HG03439 (cell line): ENCODE results near the gene PHF12.

Experiments used
- ATAC-seq: cut with Tn5 transposase; IDR thresholded peaks from one replicate; pipeline ENCODE4 v1.9.1; 2021; ENCODE audit warnings: mild to moderate bottlenecking, moderate library complexity; ENCODE audit not compliant: unreplicated experiment

Gene PHF12

DNA sequence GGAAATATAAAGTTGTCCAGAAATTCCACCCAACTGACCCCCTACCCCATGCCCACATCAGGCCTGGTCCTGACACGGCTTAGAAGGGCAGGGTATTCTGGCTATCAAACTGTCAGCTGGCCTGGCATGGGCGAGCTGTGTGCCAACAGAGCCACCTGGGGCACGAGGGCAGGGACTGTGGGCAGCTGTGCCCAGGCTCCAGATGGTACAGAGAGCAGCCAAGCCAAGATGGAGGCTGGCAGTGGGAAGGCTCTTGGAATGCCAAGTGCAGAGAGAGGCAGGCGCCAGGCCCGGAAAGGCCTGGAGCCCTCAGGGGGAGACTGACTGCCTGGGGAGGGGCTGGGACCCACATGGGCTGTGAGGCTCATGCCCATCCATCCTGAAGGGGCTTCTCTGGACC lies 24.3 kb upstream of the PHF12 start:
- ATAC-seq, result no peak

DNA sequence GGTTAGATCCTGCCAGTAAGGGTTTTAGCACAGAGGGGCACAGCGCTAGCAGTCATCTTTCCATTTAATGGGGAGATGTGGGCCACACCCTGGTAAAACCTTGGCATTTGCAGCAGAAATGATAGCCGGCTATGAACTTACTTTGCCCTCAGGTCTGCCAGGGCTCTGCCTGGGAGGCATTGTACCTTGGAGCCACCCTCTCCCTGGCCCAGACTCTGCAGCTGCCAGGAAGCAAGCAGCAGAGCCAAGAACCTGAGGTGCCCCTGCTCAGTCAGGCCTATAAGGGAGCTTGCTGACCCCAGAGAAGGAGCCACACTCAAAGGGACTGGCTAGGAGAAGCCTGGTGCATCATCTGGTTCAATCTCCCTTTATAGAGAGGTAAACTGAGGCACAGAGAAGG lies 23.7 kb upstream of the PHF12 start:
- no peak for ATAC-seq

DNA sequence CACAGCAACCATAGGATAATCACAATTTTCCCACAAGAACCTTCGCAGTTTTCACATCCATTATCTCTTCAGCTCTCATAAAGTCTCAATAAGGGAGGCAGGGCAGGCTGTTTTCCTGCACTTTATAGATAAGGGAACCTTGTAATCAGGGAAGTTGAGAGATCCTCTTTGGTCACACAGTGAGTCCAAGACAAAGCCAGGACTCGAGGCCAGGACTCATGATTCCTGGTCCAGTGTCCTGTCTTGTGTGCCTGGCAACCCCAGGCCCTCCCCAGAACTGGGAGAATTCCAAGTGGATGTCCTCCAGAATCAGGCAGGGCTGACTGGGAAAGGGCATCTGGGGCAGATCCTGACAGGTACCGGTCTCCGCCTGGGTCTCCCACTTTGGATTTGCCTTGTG lies 23.1 kb upstream of the PHF12 start:
- no peak for ATAC-seq

DNA sequence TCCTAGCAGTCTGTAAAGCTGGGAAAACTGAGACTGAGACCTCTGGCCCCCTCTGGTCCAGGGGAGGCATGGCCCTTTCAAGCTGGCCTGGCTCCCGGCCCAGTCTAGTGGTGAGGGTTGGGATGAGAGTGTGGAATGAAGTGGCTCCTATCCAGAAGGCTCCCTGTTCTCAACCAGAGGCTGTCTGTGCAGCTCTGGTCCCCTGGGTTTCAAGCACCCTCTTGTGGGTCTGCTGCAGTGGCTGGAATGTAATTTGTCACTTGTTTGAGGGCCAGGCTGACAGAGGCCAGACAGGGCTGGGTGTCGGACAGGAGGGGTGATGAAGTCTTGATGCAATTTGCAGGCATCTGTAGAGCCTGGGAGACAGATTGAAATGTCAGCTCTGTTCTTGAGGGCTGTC lies 22.1 kb upstream of the PHF12 start:
- no peak for ATAC-seq

DNA sequence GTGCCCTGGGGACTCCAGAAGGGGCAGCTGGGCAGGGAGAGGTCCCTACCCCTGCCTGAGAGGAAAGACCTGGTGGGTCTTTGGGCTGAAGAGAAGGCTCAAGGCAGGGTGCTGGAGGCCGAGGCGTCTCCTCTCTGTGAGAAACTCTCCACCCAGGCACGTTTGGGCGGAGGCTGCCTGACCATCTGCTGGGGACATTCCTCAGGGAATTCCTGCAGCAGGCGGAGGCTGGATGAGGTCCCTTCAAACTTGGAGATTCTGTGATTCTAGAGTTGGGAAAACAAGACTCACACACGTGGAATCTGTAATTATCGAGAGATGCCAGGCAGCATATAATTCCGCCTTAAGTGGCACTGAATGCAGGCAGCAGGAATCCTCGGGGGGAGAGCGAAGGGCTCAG lies 21.1 kb upstream of the PHF12 start:
- no peak for ATAC-seq

DNA sequence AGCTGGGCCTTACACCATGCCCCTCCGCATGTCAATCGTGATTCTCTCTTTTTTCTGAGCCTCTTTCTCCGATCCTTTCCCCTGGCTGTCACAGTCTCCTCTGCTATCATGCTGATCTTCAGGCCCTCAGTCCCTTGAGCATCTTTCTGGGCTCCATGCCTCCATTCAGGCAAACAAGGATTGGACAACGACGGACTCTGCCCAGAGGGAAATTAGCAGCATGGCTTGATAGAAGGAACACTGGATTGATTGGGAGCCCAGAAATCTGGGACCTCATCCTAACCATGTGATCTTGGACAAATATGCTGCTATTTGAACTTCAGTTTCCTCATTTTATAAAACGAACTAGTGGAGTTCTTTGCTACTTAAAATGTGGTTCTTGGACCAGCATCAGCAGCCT lies 19.6 kb upstream of the PHF12 start:
- no peak for ATAC-seq

DNA sequence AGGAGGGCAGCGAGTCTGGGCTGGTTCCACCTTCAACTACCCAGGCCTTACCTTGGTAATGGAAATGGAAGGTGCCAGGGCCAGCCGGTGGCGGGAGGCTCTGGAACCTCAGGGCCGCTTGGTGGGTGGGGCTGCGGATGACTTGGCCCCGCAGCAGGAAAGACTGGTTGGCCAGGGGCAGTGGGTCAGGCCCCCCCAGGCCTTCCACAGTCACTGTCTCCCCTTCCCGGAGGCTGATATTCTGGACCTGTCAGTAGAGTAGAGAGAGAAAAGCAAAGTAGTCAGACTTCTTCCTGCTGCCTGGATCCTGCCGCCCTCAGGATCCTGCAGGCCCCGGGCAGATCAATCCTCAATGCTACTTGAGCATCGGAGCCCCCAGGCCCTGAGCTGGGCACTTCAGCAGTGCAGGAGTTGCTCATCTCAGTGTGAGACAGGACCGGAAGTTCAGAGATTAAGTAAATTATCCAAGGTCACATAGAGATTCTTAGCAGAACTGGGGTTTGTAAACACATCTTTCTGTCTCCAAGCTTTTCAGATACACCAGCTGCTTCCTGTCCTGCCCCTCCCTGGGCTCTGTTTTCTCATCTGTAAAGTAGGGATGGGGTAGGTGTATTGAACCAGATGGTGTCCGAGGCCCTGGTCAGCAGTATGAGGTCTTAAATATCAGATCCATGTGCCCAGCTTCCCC lies 18.5 kb upstream of the PHF12 start:
- ATAC-seq, result no peak

DNA sequence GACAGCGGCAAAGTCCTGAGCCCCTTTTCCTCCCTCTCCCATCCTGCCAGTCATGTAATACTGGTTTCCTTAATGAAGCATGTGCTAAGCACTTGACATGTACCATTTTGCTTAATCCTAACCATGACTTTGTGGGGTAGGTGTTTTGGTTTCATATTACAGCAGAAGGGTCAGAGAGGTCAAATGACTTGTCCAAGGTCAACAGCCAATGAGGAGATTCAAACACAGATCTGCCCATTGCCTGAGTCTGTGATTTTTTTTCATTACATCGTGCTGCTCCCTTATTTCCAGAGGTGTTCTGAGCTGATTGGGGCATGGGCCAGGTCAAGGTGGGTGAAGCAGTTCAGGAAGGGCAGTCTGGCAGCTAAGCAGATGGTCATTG lies 17.6 kb upstream of the PHF12 start:
- no peak for ATAC-seq

DNA sequence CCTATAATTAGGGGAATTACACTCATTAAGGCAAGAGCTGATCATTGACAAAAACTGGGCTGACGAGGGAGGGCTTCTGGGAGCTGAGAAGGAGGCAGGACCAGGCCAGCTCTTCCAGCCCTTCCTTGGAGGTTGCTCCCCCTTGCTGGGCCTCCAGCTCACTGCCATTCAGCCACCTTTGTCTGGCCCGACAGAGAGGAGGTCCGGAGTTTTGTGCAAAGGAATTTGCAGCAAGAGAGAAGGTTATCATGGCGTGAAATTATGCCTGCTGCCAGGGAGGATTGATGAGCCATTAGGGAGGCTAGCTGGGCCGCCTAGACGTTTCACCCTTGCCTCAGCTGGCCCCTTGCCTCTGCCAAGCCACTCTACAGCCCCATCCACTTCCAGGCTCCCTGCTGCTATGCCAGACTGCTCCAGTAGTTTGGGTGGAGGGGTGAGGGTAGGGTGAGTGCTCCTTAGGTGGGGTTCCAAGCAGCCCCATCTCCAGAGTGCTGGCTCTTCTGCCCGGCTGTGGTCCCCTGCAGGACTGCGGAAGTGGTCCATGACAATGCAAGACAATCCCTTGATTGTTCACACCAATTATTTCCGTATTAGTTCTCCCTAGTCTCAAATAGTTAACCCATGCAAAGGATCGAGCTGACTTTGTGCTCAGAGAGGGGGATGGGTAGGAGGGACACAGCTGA lies 17.1 kb upstream of the PHF12 start:
- ATAC-seq, result no peak

DNA sequence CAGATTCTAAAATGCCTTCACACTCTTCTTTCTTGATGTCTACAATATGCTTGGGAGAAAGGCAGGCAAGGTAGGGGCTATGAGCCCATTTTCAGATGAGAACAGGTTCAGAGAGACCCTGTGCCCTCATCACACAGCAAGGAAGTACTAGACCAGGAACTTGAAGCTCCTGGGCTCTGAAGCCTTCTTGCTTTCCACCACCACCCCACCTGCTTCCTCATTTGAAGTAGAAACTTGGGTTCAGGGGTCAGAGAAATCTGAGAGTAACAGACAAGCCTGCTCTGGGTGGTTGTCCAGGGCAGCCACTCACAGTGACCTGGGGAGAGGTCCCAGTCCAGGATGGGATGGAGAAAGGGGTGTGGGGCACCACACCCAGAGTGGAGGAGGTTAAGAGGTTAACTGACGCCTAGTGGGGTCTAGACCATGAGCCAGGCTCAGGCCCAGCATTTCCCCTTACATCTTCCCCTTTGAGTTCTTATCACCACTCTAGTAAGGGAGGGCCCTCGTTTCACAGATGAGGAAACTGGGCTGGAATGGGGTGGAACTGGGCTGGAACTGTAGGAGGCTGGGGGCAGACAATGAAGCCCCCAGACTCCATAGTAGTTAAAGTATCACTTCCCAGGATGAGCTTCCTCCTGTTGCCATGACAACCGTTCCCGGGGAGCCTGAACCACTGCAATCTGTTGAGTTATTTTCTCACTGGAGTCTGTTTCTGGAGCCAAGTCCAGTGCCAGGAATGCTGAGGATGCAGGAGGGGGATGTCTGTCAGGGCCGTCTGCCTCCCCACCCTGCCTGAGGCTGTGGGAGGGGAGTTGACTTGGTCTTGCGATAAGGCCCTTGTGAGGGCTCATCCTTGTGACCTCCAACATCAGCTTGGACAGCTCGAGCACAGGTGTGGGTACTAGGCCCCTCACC lies 16.2 kb upstream of the PHF12 start:
- ATAC-seq, result no peak

DNA sequence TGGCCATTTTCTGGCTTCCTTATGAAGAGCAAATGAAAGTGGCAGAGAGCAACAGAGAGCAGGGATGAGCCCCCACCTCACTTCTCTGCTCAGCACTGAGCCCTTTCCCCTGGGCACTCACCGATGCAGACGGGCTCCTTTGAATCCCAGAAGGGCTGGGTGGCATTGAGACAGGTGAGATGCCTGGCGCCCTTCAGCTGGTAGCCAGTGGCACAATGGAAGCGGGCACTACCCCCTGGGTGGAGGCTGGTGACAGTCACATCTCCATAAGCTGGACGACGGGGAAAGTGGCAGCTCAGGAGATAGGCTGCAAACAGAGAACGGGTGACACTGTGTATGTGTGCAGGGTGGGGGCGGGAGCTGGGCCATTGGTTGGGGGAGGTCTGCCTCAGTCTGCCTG lies 12.5 kb upstream of the PHF12 start:
- ATAC-seq, result no peak

DNA sequence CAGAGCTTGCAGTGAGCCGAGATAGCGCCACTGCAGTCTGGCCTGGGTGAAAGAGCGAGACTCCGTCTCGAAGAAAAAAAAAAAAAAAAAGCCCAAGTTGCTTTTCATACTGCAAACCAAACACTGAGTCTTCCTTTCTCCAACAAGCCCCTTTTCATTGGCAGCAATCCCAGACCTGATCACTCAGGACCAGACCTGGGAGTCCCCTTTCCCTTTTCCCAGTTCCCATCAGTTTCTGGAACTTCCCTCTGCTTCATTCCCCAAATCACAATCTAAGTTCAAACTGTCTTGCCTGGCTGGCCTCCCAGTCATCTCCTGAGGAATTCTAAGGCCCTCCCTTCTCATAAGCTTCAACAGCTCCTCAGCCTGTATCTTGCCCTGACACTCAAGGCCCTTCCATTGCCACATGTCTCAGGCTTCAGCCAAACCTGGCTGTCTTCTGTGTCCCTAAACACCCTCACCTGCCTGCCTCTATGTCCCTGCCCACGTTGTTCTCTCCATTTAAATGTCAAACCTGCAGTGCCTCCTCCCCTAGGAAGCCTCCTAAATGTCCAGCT lies 11.8 kb upstream of the PHF12 start:
- ATAC-seq, result no peak

DNA sequence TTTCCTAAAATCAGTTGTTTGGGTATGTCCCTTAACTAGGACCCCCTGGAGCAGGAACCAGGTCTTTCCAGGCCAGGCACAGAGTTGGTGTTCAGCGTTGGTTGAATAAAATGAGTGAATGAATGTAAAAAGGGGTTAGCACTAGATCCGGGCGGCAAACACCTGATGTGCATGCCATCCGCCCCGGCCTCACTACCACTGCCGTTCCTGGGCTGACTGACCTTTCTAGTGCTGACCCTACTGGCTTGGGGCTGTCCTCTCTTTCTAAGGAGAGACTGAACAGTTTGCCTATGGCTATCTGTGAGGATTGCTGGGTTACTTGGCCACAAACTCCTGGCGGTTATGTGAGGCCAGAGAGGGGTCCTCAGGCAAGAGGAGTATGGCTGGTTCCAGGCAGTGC lies 10.1 kb upstream of the PHF12 start:
- no peak for ATAC-seq

DNA sequence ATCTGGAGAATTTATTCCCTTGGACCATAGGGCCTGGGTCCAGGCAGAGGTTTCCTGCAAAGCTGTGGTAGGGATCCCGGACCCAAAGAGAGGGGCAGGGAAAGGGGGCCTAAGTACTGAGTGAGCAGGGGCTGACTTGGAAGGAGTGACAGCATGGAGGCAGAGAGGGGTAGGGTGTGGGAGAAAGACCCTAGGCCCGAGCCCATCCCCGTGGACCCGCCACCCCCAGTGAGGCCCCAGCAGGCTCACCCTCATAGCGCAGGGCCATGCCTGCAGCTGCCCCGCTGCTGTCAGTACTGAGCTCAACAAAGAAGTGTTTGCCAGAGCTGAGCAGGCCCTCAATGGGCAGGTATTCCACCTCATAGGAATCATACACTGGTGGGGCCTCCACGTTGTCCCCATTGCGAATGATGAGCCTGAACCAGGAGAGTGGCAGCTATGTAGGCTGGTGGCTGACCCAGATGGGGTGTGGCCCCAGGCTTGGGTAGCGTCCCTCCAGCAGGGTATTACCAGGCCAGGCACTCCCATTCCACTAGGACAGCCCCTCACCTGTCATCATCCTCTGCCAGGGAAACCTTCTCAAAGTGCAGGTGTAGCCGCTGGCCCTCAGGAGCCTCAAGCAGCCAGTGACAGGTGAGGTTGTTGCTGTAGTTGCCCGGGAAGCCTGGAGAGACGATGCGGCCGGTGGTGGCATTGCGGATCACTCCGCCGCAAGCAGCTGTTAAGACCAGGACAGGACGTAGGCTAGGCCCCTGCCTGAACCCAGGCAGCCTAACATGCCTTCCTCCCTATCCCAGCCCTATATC lies 9.1 kb upstream of the PHF12 start:
- no peak for ATAC-seq

DNA sequence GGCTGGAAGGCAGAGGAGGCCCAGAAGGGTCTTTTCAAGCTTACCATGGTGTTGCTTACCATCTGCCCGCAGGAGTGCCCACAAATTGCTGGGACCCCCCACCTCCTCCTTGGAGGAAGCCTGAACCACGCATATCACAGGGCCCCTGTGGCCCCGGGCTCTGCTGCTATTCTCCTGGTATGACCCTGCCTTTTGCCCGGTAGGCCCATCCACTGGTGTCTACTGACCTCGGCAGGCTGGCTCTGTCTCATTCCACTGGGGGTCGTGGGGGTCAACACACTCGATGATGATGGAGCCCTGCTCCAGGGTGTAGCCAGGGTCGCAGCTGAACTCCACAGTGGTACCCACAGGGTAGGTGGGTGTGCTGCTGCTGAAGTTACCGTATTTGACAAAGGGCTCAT lies 8.2 kb upstream of the PHF12 start:
- ATAC-seq, result no peak

DNA sequence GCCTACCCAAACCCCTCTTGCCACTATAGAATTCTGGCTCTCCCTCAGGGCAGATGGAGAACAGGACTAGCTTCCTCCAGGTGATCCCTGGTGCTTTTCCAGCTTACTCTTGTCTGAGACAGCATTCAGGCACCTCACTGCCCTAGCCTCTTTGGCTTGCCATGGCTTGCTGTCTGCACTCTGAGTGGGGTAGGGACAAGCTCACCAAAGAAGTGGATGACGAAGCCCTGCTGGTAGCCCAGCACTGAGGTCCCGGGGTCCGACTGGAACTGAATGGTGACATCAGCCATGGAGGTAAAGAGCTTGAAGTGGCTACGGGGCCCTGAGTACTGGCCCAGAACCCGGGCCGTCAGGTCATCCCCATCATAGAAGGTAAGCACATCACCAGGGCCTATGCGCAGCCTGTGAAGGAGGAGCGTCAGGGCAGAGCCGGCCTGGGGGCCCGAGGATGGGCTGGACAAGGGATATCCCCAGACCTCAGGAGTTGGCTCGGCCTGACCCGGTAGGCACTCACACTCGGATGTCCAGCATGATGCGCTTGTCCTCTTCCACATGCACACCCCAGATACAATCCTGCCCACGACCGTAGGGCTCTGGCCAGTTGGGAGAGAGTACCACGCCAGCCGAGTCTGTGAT lies 7.6 kb upstream of the PHF12 start:
- no peak for ATAC-seq

DNA sequence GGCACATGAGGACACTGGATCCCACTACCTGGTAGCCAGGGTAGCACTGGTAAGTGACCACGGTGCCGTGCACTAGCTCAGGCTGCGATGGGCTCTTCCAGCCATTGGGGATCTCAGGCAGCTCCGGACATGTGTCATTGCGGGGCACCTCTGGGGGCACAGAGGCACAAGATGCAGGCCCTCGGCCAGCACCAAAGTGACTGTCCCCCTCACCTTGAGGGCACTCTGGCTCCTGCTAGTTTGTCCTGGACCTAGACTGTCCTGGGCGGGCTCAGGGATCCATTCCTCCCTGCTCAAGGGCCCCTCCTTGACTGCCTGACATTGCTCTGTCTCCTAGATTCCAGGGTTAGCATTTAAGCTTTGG lies 6.7 kb upstream of the PHF12 start:
- ATAC-seq, result no peak

DNA sequence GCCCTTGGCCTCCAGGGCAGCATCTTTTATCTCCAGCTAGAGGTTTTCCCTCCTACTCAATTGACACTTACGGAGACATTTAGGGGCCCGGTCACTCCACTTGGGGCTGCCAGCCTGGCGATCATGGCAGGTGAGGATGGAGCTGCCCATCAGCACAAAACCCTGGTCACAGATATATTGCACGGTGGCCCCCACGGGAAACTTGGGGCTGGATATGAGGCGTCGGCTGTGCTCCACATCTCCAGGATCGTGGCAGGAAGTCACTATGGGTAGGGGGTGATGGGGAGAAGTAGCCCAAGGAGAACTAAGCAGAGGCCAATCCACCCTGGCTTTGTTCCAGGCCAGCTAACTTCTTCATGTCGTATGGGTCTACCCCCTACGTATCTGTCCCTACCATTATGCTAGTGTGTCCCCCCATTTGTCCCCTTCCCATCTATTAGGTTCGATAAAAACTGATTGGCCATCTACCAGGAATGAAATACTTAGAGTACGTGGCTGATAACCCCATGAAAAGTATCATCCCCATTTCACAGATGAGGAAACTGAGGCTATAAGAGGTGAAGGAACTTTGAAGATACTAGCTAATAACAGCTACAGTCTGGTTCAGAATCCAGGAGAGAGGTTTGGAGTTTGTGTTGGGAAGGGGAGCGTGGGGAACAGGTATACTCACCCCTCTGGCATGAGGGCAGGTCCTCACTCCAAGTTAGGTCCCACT lies 6.1 kb upstream of the PHF12 start:
- no peak for ATAC-seq

DNA sequence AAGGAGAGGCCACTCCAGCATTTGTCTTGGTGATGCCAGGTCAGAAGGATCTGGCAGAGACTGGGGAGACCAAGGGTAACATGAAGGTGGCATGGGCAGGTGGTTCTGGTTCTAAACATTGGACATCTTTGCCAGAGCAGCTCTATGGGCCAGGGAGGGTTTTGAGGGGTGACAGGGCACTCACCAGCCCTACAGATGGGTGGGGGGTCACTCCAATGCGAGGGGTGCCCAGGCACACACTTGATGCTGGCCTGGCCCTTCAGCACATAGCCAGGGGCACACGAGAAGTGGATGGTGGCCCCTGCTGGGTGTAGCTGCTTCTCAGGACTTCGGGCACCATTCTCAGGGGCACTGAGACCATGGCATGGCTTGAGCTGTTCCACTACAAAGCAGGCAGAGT lies 5.5 kb upstream of the PHF12 start:
- no peak for ATAC-seq

DNA sequence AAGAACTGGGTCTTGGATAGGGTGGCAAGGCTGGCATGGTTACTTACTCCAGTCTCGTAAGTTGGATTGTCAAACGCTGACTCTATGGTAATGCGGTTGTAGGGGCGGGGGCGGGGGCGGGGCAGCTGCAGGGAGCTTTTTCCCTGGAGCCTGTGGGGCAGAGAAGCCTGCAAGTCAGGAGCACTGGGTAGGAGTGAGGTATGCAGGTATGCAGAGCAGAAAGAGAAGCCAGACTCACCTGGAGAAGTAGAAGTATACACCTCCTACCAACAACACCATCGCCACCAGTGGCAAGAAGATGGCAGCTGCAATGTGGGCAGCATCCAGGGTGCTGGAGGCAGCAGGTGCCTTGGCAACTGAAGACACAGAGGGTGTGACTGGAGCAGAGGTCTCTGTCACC lies 4.8 kb upstream of the PHF12 start:
- ATAC-seq, result no peak
